IMR-90 (cell line): ENCODE measurements around the gene MAP1LC3B. TPM values are rescaled to one million over a fixed set of nuclear protein-coding genes. Genes with fewer than 3 reads are reported as not detected.

Experiments used
- ATAC-seq: fragments of 200-7000 bp; cut with Tn5 transposase; 2 replicates; pipeline ENCODE4 v1.9.1; 2020; ENCODE audit warnings: low read depth, mild to moderate bottlenecking, moderate library complexity
- BruUV-seq: library from RNA; stranded (reverse); fragments of 400-500 nt; replicated peaks from 2 replicates; lab custom pipeline; 2021; lab: Mats Ljungman, UMichigan
- CTCF ChIA-PET: fragments of 300-600 bp; formaldehyde crosslinking; extraction: SDS; loops from one replicate; lab custom pipeline; 2021; ENCODE audit warnings: antibody characterized with exemption; lab: Yijun Ruan, JAX
- POLR2A ChIA-PET: fragments of 300-600 bp; sonication (Branson Sonifier 250); formaldehyde crosslinking; loops from one replicate; lab custom pipeline; 2022; ENCODE audit warnings: antibody characterized with exemption; ENCODE audit not compliant: unreplicated experiment; lab: Charles Lee
- DNase-seq: peaks from one replicate; pipeline ENCODE4 v3.0.0; 2013
- H2AFZ ChIP-seq: replicated peaks from 2 replicates; pipeline ENCODE3; 2013; ENCODE audit warnings: low read length, mild to moderate bottlenecking; ENCODE audit not compliant: poor library complexity
- H2AK5ac ChIP-seq: 2 replicates; pipeline ENCODE4 v1.6.1; 2013; ENCODE audit warnings: low read depth, low read length, inconsistent platforms
- H2AK9ac ChIP-seq: replicated peaks from 2 replicates; pipeline ENCODE3; 2013; ENCODE audit warnings: mild to moderate bottlenecking, low read depth, low read length, moderate library complexity; ENCODE audit not compliant: poor library complexity
- H2BK120ac ChIP-seq: 2 replicates; pipeline ENCODE4 v1.6.1; 2013; ENCODE audit warnings: low read depth, low read length, inconsistent platforms
- H2BK15ac ChIP-seq: 3 replicates; pipeline ENCODE4 v1.6.1; 2013; ENCODE audit warnings: low read depth, low read length, inconsistent platforms
- H2BK20ac ChIP-seq: 2 replicates; pipeline ENCODE4 v1.6.1; 2013; ENCODE audit warnings: low read depth, mild to moderate bottlenecking, inconsistent platforms, low read length, moderate library complexity
- H2BK5ac ChIP-seq: 2 replicates; pipeline ENCODE4 v1.6.1; 2013; ENCODE audit warnings: mild to moderate bottlenecking, low read depth, low read length, inconsistent platforms; ENCODE audit not compliant: poor library complexity, severe bottlenecking
- H3K14ac ChIP-seq: replicated peaks from 2 replicates; pipeline ENCODE4 v1.6.1; 2013; ENCODE audit warnings: low read depth, low read length, inconsistent platforms
- H3K18ac ChIP-seq: 2 replicates; pipeline ENCODE4 v1.6.1; 2013; ENCODE audit warnings: low read depth, low read length, control low read depth
- H3K23ac ChIP-seq: 2 replicates; pipeline ENCODE4 v1.6.1; 2013; ENCODE audit warnings: low read depth, low read length, inconsistent platforms
- H3K27ac ChIP-seq: 2 replicates; pipeline ENCODE4 v1.5.1; 2013; ENCODE audit warnings: mild to moderate bottlenecking, control low read depth, low read length; ENCODE audit not compliant: insufficient read depth
- H3K27me3 ChIP-seq: 2 replicates; pipeline ENCODE4 v1.6.1; 2013; ENCODE audit warnings: low read length; ENCODE audit not compliant: control insufficient read depth, insufficient read depth
- H3K36me3 ChIP-seq: 2 replicates; pipeline ENCODE4 v1.6.1; 2013; ENCODE audit warnings: low read length, mixed read lengths; ENCODE audit not compliant: control insufficient read depth, insufficient read depth
- H3K4ac ChIP-seq: 2 replicates; pipeline ENCODE4 v1.6.1; 2013; ENCODE audit warnings: low read depth, low read length, inconsistent platforms
- H3K4me1 ChIP-seq: 2 replicates; pipeline ENCODE4 v1.6.1; 2013; ENCODE audit warnings: low read length, mixed read lengths; ENCODE audit not compliant: control insufficient read depth, insufficient read depth
- H3K4me2 ChIP-seq: 2 replicates; pipeline ENCODE4 v1.6.1; 2013; ENCODE audit warnings: low read depth, mild to moderate bottlenecking, control low read depth, low read length, moderate library complexity
- H3K4me3 ChIP-seq: 2 replicates; pipeline ENCODE4 v1.5.1; 2013; ENCODE audit warnings: low read depth, mild to moderate bottlenecking, control low read depth, low read length, moderate library complexity; ENCODE audit not compliant: insufficient read depth
- H3K56ac ChIP-seq: 2 replicates; pipeline ENCODE4 v1.6.1; 2013; ENCODE audit warnings: low read length, inconsistent platforms; ENCODE audit not compliant: insufficient read depth; ENCODE audit errors: extremely low read depth
- H3K79me1 ChIP-seq, 2 experiments: 2 replicates each; pipeline ENCODE4 v1.6.1; 2013; ENCODE audit warnings: low read length in 2 of 2, inconsistent platforms in 1 of 2, low read depth in 1 of 2
- H3K9ac ChIP-seq: 2 replicates; pipeline ENCODE4 v1.6.1; 2013; ENCODE audit warnings: low read depth, low read length, control low read depth
- H3K9me1 ChIP-seq: 2 replicates; pipeline ENCODE4 v1.6.1; 2013; ENCODE audit warnings: low read length, inconsistent platforms; ENCODE audit not compliant: insufficient read depth
- H3K9me3 ChIP-seq: 2 replicates; pipeline ENCODE4 v1.6.1; 2013; ENCODE audit warnings: low read length; ENCODE audit not compliant: control insufficient read depth, insufficient read depth
- H4K20me1 ChIP-seq: 2 replicates; pipeline ENCODE4 v1.6.1; 2013; ENCODE audit warnings: low read length, inconsistent platforms; ENCODE audit not compliant: insufficient read depth
- H4K5ac ChIP-seq: 2 replicates; pipeline ENCODE4 v1.6.1; 2013; ENCODE audit warnings: mild to moderate bottlenecking, low read depth, low read length, control low read depth
- H4K8ac ChIP-seq, 2 experiments: 2 replicates each; pipeline ENCODE4 v1.6.1; 2013; ENCODE audit warnings: low read depth in 2 of 2, low read length in 2 of 2, control low read depth in 1 of 2, inconsistent platforms in 1 of 2
- H4K91ac ChIP-seq: 2 replicates; pipeline ENCODE4 v1.6.1; 2013; ENCODE audit warnings: low read depth, low read length, inconsistent platforms; ENCODE audit not compliant: insufficient read depth
- BHLHE40 ChIP-seq: fragments of 150-350 bp; IDR thresholded peaks from 2 replicates; pipeline ENCODE4 v1.6.1; 2016; ENCODE audit warnings: mild to moderate bottlenecking, low read depth, low read length
- CEBPB ChIP-seq: IDR thresholded peaks from 2 replicates; pipeline ENCODE4 v1.6.1; 2012; ENCODE audit warnings: low read depth, low read length, improper control_type of control experiment
- ELK1 ChIP-seq: fragments of 150-350 bp; IDR thresholded peaks from 2 replicates; pipeline ENCODE4 v1.6.1; 2016; ENCODE audit warnings: low read depth, mild to moderate bottlenecking, low read length, moderate library complexity, borderline replicate concordance
- FOS ChIP-seq: fragments of 150-350 bp; IDR thresholded peaks from 2 replicates; pipeline ENCODE4 v1.6.1; 2016; ENCODE audit warnings: low read depth, low read length
- RAD21 ChIP-seq: IDR thresholded peaks from 2 replicates; pipeline ENCODE4 v1.6.1; 2012; ENCODE audit warnings: low read length, improper control_type of control experiment
- RCOR1 ChIP-seq: IDR thresholded peaks from 2 replicates; pipeline ENCODE4 v1.6.1; 2012; ENCODE audit warnings: mild to moderate bottlenecking, low read length, improper control_type of control experiment; ENCODE audit not compliant: insufficient replicate concordance
- RFX5 ChIP-seq: IDR thresholded peaks from 2 replicates; pipeline ENCODE4 v1.8.0; 2012; ENCODE audit warnings: low read depth, mild to moderate bottlenecking, low read length, moderate library complexity
- USF2 ChIP-seq: fragments of 150-350 bp; IDR thresholded peaks from 2 replicates; pipeline ENCODE4 v1.6.1; 2017; ENCODE audit warnings: mild to moderate bottlenecking, antibody characterized with exemption, low read length, low read depth
- WGBS, 2 experiments: methylation state at CpG; one replicate each; pipeline versions ENCODE4 v1.1.5 to v1.1.7; 2013; ENCODE audit warnings: missing lambda C conversion rate in 2 of 2; ENCODE audit not compliant: insufficient read length in 1 of 2; ENCODE audit errors: extremely low coverage in 2 of 2; 5-methylcytosine and 5-hydroxymethylcytosine counted together
- dilution Hi-C: fragments of 300-500 bp; cut with HindIII; formaldehyde crosslinking; loops from one replicate; pipeline ENCODE4 v1.14.3; 2018; ENCODE audit warnings: low sequenced_read_pairs; ENCODE audit not compliant: unreplicated experiment
- in situ Hi-C: fragments of 300-500 bp; cut with MboI; formaldehyde crosslinking; loops from 3 replicates; pipeline ENCODE4 v1.14.3; 2019; ENCODE audit warnings: low sequenced_read_pairs, inconsistent platforms, mixed read lengths
- intact Hi-C: fragments of 100-400 bp; cut with micrococcal nuclease; formaldehyde crosslinking; loops from 2 replicates; pipeline ENCODE4 v1.10.0; 2022
- polyA plus RNA-seq, 3 experiments: library from polyadenylated mRNA; depleted of rRNA; stranded (reverse); fragments of >200 nt; gene quantifications; 2 replicates each; pipeline ENCODE4 v1.2.3, GENCODE V29; 2012; ENCODE audit warnings: low replicate concordance in 1 of 3
- total RNA-seq: library from RNA; depleted of rRNA; stranded (reverse); fragments of >200 nt; gene quantifications from 2 replicates; pipeline ENCODE4 v1.2.3, GENCODE V29; 2012

Gene MAP1LC3B
- total and polyA plus RNA-seq, 2 of the 4 experiments (the other 2 are of a cell fraction) = 23.5 to 57.7 TPM

GRCh38 chr16:87387942-87388817, 4.0 kb upstream of the MAP1LC3B start (continued):
- TF ChIP-seq USF2 (peak; percentile 88), BHLHE40 (peak; percentile 92), RAD21 (no peak)

GRCh38 chr16:87388818-87389134, 3.4 kb upstream of the MAP1LC3B start:
- peak overlapping the region; percentile 33; the same call in 1 of the 2 replicates for H3K27ac ChIP-seq
- intact Hi-C loops = no loop called here
- peak overlapping the region; percentile 69; the same call in 1 of the 2 replicates for H2BK120ac ChIP-seq
- H3K9me1 ChIP-seq = peaks cover 7% of the 10 kb centered on the region; the same call in 1 of the 2 replicates
- ChIA-PET CTCF (interaction anchor here (1.0 to 1.2 kb wide), 2 partner anchors 129 to 248 kb away, joined by 3 read pairs; no protein-coding TSS in a partner anchor), POLR2A (interaction anchor here (0.5 kb wide), 1 partner anchor 11 kb away, joined by 3 read pairs; no protein-coding TSS in a partner anchor)
- no peak overlapping the region for H2BK20ac ChIP-seq
- H3K79me1 ChIP-seq = peaks cover 0 to 23% of the 10 kb centered on the region in 2 experiments; a peak in 3 of 4 replicates
- peak overlapping the region; percentile 87 for H2BK5ac ChIP-seq
- no peak overlapping the region for H2AFZ ChIP-seq
- peak overlapping the region; percentile 81; the same call in 1 of the 2 replicates for H3K4ac ChIP-seq
- H3K9ac ChIP-seq = no peak overlapping the region
- no peak overlapping the region for H2BK15ac ChIP-seq
- H3K23ac ChIP-seq = peak overlapping the region; percentile 34; the same call in 1 of the 2 replicates
- no peak overlapping the region for H3K56ac ChIP-seq
- WGBS, 2 experiments = no CpG with 5 or more reads among the region's 1 CpG
- H3K9me3 ChIP-seq = no peaks in the 10 kb centered on the region
- peaks cover 7% of the 10 kb centered on the region for H3K4me1 ChIP-seq
- no peaks in the 10 kb centered on the region for H3K27me3 ChIP-seq
- ATAC-seq = no peak
- peaks cover 11% of the 10 kb centered on the region; the same call in 1 of the 2 replicates for H4K20me1 ChIP-seq
- in situ Hi-C loops = no loop called here
- no peak for DNase-seq
- no peak overlapping the region for H4K91ac ChIP-seq
- H2AK9ac ChIP-seq = no peak overlapping the region
- H4K8ac ChIP-seq = peak overlapping the region; percentile 3 to 96; a peak in 3 of 4 replicates
- TF ChIP-seq RFX5 = no peak
- TF ChIP-seq BHLHE40 = no peak
- no peak for TF ChIP-seq FOS
- TF ChIP-seq USF2 = no peak
- no peak for TF ChIP-seq RCOR1
- TF ChIP-seq CEBPB = no peak
- TF ChIP-seq ELK1 = no peak
- H3K14ac ChIP-seq = no peak overlapping the region
- dilution Hi-C loops = no loop called here
- no peaks in the 10 kb centered on the region for H3K36me3 ChIP-seq
- H3K4me2 ChIP-seq = peak overlapping the region; percentile 68
- H2AK5ac ChIP-seq = no peak overlapping the region
- H3K18ac ChIP-seq = no peak overlapping the region
- H3K4me3 ChIP-seq = no peak overlapping the region
- no TSS peak for BruUV-seq
- peak overlapping the region; percentile 89; the same call in 1 of the 2 replicates for H4K5ac ChIP-seq
